ENCODE measurements around the gene MRTO4. TPM values are rescaled to one million over a fixed set of nuclear protein-coding genes. Genes with fewer than 3 reads are reported as not detected.

The MRTO4 gene
- total and polyA plus RNA-seq, 2 of the 13 experiments (the other 11 are each of a cell fraction or from before 2014, with no cell fraction given), result 28.1 to 59.2 TPM

DNA sequence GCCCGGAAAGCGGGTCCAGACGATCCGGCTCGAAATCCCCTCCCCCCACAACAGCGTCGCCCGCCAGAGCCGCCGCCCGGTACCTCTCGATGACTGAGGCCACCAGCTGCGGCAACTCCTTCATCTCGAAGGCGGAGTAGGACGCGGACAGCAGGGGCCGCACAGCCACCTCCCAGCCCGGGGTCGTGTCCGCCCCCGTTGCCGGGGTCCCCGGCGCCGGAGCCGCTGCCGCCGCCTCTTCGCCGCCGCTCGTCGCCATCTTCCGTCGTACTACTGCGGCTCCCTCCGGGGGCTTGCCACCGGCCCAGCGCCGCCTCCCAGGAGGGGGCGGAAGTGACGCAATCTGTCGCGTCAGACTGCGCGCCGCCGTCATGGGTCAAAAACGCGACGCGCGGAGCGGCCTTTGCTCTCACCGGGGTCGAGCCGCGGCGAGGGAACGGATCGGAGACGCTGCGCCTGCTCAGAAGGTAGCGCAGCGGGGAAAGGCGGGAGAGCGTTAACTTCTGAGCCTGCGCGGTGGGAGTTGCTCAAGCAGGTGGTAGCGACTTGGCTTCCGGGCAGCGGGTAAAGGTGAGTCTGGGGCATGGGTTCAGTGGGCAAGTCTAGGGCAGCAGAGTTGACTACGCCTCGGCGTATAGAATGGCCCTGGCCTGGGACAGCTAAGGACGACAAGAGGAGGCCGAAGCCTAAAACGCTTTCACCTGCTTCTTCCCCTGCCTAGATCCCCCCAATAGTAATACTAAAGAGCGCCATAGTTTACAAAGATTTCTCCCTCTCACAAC is 41.4 kb upstream of the MRTO4 start, which contains the start of gene UBR4 (continued):
- TF ChIP-seq, protein P1, sequence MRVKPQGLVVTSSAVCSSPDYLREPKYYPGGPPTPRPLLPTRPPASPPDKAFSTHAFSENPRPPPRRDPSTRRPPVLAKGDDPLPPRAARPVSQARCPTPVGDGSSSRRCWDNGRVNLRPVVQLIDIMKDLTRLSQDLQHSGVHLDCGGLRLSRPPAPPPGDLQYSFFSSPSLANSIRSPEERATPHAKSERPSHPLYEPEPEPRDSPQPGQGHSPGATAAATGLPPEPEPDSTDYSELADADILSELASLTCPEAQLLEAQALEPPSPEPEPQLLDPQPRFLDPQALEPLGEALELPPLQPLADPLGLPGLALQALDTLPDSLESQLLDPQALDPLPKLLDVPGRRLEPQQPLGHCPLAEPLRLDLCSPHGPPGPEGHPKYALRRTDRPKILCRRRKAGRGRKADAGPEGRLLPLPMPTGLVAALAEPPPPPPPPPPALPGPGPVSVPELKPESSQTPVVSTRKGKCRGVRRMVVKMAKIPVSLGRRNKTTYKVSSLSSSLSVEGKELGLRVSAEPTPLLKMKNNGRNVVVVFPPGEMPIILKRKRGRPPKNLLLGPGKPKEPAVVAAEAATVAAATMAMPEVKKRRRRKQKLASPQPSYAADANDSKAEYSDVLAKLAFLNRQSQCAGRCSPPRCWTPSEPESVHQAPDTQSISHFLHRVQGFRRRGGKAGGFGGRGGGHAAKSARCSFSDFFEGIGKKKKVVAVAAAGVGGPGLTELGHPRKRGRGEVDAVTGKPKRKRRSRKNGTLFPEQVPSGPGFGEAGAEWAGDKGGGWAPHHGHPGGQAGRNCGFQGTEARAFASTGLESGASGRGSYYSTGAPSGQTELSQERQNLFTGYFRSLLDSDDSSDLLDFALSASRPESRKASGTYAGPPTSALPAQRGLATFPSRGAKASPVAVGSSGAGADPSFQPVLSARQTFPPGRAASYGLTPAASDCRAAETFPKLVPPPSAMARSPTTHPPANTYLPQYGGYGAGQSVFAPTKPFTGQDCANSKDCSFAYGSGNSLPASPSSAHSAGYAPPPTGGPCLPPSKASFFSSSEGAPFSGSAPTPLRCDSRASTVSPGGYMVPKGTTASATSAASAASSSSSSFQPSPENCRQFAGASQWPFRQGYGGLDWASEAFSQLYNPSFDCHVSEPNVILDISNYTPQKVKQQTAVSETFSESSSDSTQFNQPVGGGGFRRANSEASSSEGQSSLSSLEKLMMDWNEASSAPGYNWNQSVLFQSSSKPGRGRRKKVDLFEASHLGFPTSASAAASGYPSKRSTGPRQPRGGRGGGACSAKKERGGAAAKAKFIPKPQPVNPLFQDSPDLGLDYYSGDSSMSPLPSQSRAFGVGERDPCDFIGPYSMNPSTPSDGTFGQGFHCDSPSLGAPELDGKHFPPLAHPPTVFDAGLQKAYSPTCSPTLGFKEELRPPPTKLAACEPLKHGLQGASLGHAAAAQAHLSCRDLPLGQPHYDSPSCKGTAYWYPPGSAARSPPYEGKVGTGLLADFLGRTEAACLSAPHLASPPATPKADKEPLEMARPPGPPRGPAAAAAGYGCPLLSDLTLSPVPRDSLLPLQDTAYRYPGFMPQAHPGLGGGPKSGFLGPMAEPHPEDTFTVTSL (CRISPR knock-in tag; IDR thresholded peaks at IDR 0.05; ENCODE audit: borderline replicate concordance), result no peak
- TF ChIP-seq FOXA3 (CRISPR knock-in tag; IDR thresholded peaks at IDR 0.05) (peak; percentile 76), ZNF124 (CRISPR knock-in tag; IDR thresholded peaks at IDR 0.05) (no peak), ZNF75D (CRISPR knock-in tag; IDR thresholded peaks at IDR 0.05; ENCODE audit: borderline replicate concordance) (no peak), RBFOX2 (IDR thresholded peaks at IDR 0.05; ENCODE audit: low read depth, low read length) (peak; percentile 98), MEF2D (CRISPR knock-in tag; IDR thresholded peaks at IDR 0.05) (peak; percentile 82; the same call in 1 of the 2 replicates), MLLT10 (CRISPR knock-in tag; IDR thresholded peaks at IDR 0.05) (no peak), ZNF841 (CRISPR knock-in tag; IDR thresholded peaks at IDR 0.05; ENCODE audit: borderline replicate concordance) (no peak), HOXA7 (CRISPR knock-in tag; IDR thresholded peaks at IDR 0.05) (no peak), KDM4B (CRISPR knock-in tag; IDR thresholded peaks at IDR 0.05) (peak; percentile 92)
- TF ChIP-seq, protein P2, sequence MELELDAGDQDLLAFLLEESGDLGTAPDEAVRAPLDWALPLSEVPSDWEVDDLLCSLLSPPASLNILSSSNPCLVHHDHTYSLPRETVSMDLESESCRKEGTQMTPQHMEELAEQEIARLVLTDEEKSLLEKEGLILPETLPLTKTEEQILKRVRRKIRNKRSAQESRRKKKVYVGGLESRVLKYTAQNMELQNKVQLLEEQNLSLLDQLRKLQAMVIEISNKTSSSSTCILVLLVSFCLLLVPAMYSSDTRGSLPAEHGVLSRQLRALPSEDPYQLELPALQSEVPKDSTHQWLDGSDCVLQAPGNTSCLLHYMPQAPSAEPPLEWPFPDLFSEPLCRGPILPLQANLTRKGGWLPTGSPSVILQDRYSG (CRISPR knock-in tag; IDR thresholded peaks at IDR 0.05), result peak; percentile 92; the same call in 1 of the 2 replicates
- TF ChIP-seq, protein P3, sequence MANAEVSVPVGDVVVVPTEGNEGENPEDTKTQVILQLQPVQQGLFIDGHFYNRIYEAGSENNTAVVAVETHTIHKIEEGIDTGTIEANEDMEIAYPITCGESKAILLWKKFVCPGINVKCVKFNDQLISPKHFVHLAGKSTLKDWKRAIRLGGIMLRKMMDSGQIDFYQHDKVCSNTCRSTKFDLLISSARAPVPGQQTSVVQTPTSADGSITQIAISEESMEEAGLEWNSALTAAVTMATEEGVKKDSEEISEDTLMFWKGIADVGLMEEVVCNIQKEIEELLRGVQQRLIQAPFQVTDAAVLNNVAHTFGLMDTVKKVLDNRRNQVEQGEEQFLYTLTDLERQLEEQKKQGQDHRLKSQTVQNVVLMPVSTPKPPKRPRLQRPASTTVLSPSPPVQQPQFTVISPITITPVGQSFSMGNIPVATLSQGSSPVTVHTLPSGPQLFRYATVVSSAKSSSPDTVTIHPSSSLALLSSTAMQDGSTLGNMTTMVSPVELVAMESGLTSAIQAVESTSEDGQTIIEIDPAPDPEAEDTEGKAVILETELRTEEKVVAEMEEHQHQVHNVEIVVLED (CRISPR knock-in tag; IDR thresholded peaks at IDR 0.05; ENCODE audit: borderline replicate concordance), result peak; percentile 96
- TF ChIP-seq, protein P4, sequence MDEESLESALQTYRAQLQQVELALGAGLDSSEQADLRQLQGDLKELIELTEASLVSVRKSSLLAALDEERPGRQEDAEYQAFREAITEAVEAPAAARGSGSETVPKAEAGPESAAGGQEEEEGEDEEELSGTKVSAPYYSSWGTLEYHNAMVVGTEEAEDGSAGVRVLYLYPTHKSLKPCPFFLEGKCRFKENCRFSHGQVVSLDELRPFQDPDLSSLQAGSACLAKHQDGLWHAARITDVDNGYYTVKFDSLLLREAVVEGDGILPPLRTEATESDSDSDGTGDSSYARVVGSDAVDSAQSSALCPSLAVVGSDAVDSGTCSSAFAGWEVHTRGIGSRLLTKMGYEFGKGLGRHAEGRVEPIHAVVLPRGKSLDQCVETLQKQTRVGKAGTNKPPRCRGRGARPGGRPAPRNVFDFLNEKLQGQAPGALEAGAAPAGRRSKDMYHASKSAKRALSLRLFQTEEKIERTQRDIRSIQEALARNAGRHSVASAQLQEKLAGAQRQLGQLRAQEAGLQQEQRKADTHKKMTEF (CRISPR knock-in tag; IDR thresholded peaks at IDR 0.05), result peak; percentile 96
- TF ChIP-seq, protein P5, sequence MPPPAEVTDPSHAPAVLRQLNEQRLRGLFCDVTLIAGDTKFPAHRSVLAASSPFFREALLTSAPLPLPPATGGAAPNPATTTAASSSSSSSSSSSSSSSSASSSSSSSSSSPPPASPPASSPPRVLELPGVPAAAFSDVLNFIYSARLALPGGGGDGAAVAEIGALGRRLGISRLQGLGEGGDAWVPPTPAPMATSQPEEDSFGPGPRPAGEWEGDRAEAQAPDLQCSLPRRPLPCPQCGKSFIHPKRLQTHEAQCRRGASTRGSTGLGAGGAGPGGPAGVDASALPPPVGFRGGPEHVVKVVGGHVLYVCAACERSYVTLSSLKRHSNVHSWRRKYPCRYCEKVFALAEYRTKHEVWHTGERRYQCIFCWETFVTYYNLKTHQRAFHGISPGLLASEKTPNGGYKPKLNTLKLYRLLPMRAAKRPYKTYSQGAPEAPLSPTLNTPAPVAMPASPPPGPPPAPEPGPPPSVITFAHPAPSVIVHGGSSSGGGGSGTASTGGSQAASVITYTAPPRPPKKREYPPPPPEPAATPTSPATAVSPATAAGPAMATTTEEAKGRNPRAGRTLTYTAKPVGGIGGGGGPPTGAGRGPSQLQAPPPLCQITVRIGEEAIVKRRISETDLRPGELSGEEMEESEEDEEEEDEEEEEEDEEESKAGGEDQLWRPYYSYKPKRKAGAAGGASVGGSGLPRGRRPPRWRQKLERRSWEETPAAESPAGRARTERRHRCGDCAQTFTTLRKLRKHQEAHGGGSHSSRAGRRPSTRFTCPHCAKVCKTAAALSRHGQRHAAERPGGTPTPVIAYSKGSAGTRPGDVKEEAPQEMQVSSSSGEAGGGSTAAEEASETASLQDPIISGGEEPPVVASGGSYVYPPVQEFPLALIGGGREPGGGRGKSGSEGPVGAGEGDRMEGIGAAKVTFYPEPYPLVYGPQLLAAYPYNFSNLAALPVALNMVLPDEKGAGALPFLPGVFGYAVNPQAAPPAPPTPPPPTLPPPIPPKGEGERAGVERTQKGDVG (CRISPR knock-in tag; IDR thresholded peaks at IDR 0.05; ENCODE audit: borderline replicate concordance), result no peak
